ENCODE data around the gene CSAD. TPM values are rescaled to one million over a fixed set of nuclear protein-coding genes. Genes with fewer than 3 reads are reported as not detected.
A peak's percentile ranks its signal among the peaks of the same experiment; 100 is the strongest.

CSAD gene
- total RNA-seq (2021) (33.1 and 49.0 TPM in 2 replicates), Bru-seq, nascent RNA (percentile 57 among the genes with signal in this experiment), BruChase-seq, experiment 1, labeled RNA remaining after a 2-hour chase (percentile 78 among the genes with signal in this experiment), BruChase-seq, experiment 2, labeled RNA remaining after a 6-hour chase (percentile 87 among the genes with signal in this experiment)
- long read RNA-seq, partial matches to known transcripts: 2 of 5 reads
- long read RNA-seq, other reads (novel, unspliced or antisense): 3 of 5 reads

DNA sequence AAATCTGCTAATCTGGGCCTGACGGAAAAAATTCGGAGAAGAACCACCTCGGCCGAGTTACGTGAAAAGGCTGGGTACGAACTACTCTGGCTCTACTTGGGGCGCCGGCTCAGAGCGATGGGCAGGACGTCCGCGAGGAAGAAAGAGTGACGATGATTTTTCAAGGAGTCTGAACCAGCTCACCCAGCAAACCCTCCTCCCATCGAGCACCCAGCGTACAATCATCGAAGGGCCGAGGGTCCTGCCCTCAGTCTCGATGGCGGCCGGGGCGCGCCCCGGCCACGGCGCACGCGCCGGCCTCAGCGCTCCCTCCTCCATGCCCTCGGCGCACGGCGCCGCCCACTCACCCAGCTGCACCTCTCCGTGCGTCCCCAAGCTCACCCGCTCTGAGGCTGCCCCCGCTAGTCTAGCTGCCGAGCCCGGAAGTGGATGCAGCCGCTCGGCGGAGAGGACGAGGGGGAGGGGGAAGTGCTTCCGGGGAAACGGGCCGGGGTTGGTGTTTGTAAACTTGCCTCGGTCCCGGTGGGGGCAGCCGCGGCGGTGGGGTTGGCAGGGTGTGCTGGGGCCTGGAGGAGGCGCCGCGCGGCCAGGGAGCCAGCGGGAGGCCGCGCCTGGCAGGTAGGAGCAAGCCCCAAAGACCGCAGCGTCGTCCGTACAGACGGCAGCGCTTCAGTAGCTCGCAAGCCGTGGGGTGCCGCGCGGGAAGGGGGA, at the start of gene CSAD, which contains the start of gene ZNF740:
TSS of gene CSAD (minus strand) at position 706 of the 711 bp plus-strand sequence. CDS start 7,455 bp downstream, outside the sequence.
TSS of gene ZNF740 (plus strand) at position 503 of the 711 bp plus-strand sequence. CDS start 1,262 bp downstream, outside the sequence.
- intact Hi-C loops (cut with micrococcal nuclease; ENCODE audit: unreplicated experiment): loop anchor here (2.0 kb wide), 1 partner anchor 40 kb away; no protein-coding TSS in a partner anchor
- no TSS peak for BruUV-seq (replicated peaks)

GRCh38 chr12:53230108-53230845, 49.6 kb upstream of the CSAD start:
- Histone ChIP-seq H3K9me2 (ENCODE audit: insufficient read depth) (no peaks in the 10 kb centered on the region), H3K27ac (peak overlapping the region; percentile 29; the same call in 1 of the 2 replicates), H3K4me3 (peak overlapping the region; percentile 100), H3K79me2 (ENCODE audit: low read depth) (peaks cover 54% of the 10 kb centered on the region), H3K9me3 (ENCODE audit: insufficient read depth, low read depth) (no peaks in the 10 kb centered on the region), H3K36me3 (ENCODE audit: low read depth) (peaks cover 10% of the 10 kb centered on the region; the same call in 1 of the 2 replicates), H3K4me2 (peak overlapping the region; percentile 100), H3K27me3 (ENCODE audit: insufficient read depth, low read depth) (no peaks in the 10 kb centered on the region), H4K20me1 (ENCODE audit: insufficient read depth) (no peaks in the 10 kb centered on the region), H3F3A (ENCODE audit: insufficient read depth, low read depth) (peaks cover 46% of the 10 kb centered on the region), H3K4me1 (replicated peaks; ENCODE audit: insufficient read depth) (peaks cover 64% of the 10 kb centered on the region), H2AFZ (no peak overlapping the region)
- TF ChIP-seq CTCF (conservative IDR thresholded peaks at IDR 0.05) (no peak), EZH2 (IDR thresholded peaks at IDR 0.05; ENCODE audit: low read depth) (no peak)
- POLR2A ChIA-PET (ENCODE audit: unreplicated experiment): no interaction called here
- CTCF ChIA-PET: no interaction called here
- BruUV-seq (replicated peaks): no TSS peak
- DNase-seq: peak; percentile 86 to 92
- intact Hi-C loops (cut with micrococcal nuclease; ENCODE audit: unreplicated experiment): loop anchor here (1.0 kb wide), 1 partner anchor 9 kb away; no protein-coding TSS in a partner anchor

More for the DNA sequence above, at the start of gene CSAD, which contains the start of gene ZNF740:
- peak within 1 kb of the TSS; percentile 90 for H2AFZ ChIP-seq
- peaks cover 34% of the 10 kb centered on the region for H3K4me1 ChIP-seq (replicated peaks; ENCODE audit: insufficient read depth)
- H3K9me2 ChIP-seq (ENCODE audit: insufficient read depth): no peaks in the 10 kb centered on the region
- H4K20me1 ChIP-seq (ENCODE audit: insufficient read depth): peaks cover 21% of the 10 kb centered on the region
- H3K27me3 ChIP-seq (ENCODE audit: insufficient read depth, low read depth): no peaks in the 10 kb centered on the region
- H3K79me2 ChIP-seq (ENCODE audit: low read depth): peaks cover 37% of the 10 kb centered on the region
- H3K4me2 ChIP-seq: peak within 1 kb of the TSS; percentile 96
- DNase-seq: peak; percentile 90 to 97
- ChIA-PET CTCF (interaction anchor here (0.6 to 2.4 kb wide), 3 partner anchors 43 to 142 kb away, joined by 4 to 14 read pairs (median 7); partner anchors contain the start of gene AAAS), POLR2A (ENCODE audit: unreplicated experiment) (interaction anchor here (0.6 to 1.2 kb wide), 6 partner anchors 94 to 319 kb away, joined by 3 to 24 read pairs (median 8); partner anchors contain the start of genes MAP3K12, PFDN5 and SPRYD3)
- no peaks in the 10 kb centered on the region for H3K9me3 ChIP-seq (ENCODE audit: insufficient read depth, low read depth)
- peak within 1 kb of the TSS; percentile 61 for H3K4me3 ChIP-seq
- TF ChIP-seq CTCF (conservative IDR thresholded peaks at IDR 0.05) (no peak), EZH2 (IDR thresholded peaks at IDR 0.05; ENCODE audit: low read depth) (no peak)
- peak within 1 kb of the TSS; percentile 74 for H3K27ac ChIP-seq
- H3F3A ChIP-seq (ENCODE audit: insufficient read depth, low read depth): peaks cover 46% of the 10 kb centered on the region
- H3K36me3 ChIP-seq (ENCODE audit: low read depth): peaks cover 34% of the 10 kb centered on the region

GRCh38 chr12:53229454-53229853, 48.7 kb upstream of the CSAD start:
- Histone ChIP-seq H4K20me1 (ENCODE audit: insufficient read depth) (no peaks in the 10 kb centered on the region), H3K4me3 (peak overlapping the region; percentile 51), H3K4me2 (peak overlapping the region; percentile 100), H3K4me1 (replicated peaks; ENCODE audit: insufficient read depth) (peaks cover 68% of the 10 kb centered on the region), H3K27ac (peak overlapping the region; percentile 29; the same call in 1 of the 2 replicates), H3K9me3 (ENCODE audit: insufficient read depth, low read depth) (no peaks in the 10 kb centered on the region), H3F3A (ENCODE audit: insufficient read depth, low read depth) (peaks cover 54% of the 10 kb centered on the region), H3K36me3 (ENCODE audit: low read depth) (peaks cover 10% of the 10 kb centered on the region; the same call in 1 of the 2 replicates), H3K79me2 (ENCODE audit: low read depth) (peaks cover 54% of the 10 kb centered on the region), H2AFZ (no peak overlapping the region), H3K27me3 (ENCODE audit: insufficient read depth, low read depth) (no peaks in the 10 kb centered on the region), H3K9me2 (ENCODE audit: insufficient read depth) (no peaks in the 10 kb centered on the region)
- no peak for DNase-seq
- ChIA-PET CTCF (no interaction called here), POLR2A (ENCODE audit: unreplicated experiment) (no interaction called here)
- no TSS peak for BruUV-seq (replicated peaks)
- intact Hi-C loops (cut with micrococcal nuclease; ENCODE audit: unreplicated experiment): no loop called here
- TF ChIP-seq EZH2 (IDR thresholded peaks at IDR 0.05; ENCODE audit: low read depth) (no peak), CTCF (conservative IDR thresholded peaks at IDR 0.05) (no peak)
